Choroid plexus epithelial cell (primary cell): ENCODE data around the gene FGR.

Experiments
- DNase-seq: peaks from one replicate; pipeline ENCODE4 v3.0.0-alpha.2; 2010; ENCODE audit warnings: low read depth
- H3K4me3 ChIP-seq: 2 replicates; pipeline ENCODE4 v1.5.1; 2011; ENCODE audit warnings: low read depth, mild to moderate bottlenecking, control low read depth, low read length, moderate library complexity
- CTCF ChIP-seq: conservative IDR thresholded peaks from 2 replicates; pipeline ENCODE4 v1.5.1; 2011; ENCODE audit warnings: low read depth, mild to moderate bottlenecking, control low read depth, inconsistent platforms, low read length, moderate library complexity

Gene FGR

GRCh38 chr1:27605796-27606707, 28.9 kb downstream of the FGR start:
- no peak overlapping the region for H3K4me3 ChIP-seq
- DNase-seq = peak; percentile 80
- peak; percentile 90 for TF ChIP-seq CTCF

GRCh38 chr1:27605300-27605766, 29.7 kb downstream of the FGR start:
- no peak overlapping the region for H3K4me3 ChIP-seq
- DNase-seq = no peak
- TF ChIP-seq CTCF = no peak

GRCh38 chr1:27604579-27605299, 30.2 kb downstream of the FGR start:
- no peak for DNase-seq
- no peak for TF ChIP-seq CTCF

GRCh38 chr1:27603681-27604578, 31.1 kb downstream of the FGR start, which contains the start of gene AHDC1:
TSS of gene AHDC1 (minus strand) at chr1:27604144. CDS start at chr1:27552115, 52,029 bp downstream.
- TF ChIP-seq CTCF = no peak
- peak within 1 kb of the TSS; percentile 86 for H3K4me3 ChIP-seq
- DNase-seq = peak; percentile 95

More at GRCh38 chr1:27604579-27605299, 30.2 kb downstream of the FGR start:
- peak overlapping the region; percentile 86 for H3K4me3 ChIP-seq

GRCh38 chr1:27603309-27603680, 31.7 kb downstream of the FGR start:
- peak overlapping the region; percentile 86 for H3K4me3 ChIP-seq
- DNase-seq = no peak

More at GRCh38 chr1:27603309-27603680, 31.7 kb downstream of the FGR start:
- TF ChIP-seq CTCF = no peak
